Central memory CD8-positive, alpha-beta T cell (primary cell): ENCODE measurements around the gene NT5C1A.

Experiments used
- ATAC-seq: fragments of 150-1000 bp; cut with Tn5 transposase; replicated peaks from 2 replicates; pipeline ENCODE4 v1.10.0; 2022; ENCODE audit warnings: mild to moderate bottlenecking, moderate FRiP score, moderate number of reproducible peaks; ENCODE audit not compliant: poor library complexity, severe bottlenecking; ENCODE audit errors: extremely low read depth
- DNase-seq, 2 donors: peaks; one replicate each; pipeline ENCODE4 v3.0.0; 2021; ENCODE audit warnings: low spot score in 2 of 2
- H3K27ac Mint-ChIP-seq: one replicate; pipeline ENCODE4 v1.8.0; 2022; ENCODE audit warnings: low read depth, mild to moderate bottlenecking, moderate library complexity, mixed read lengths
- H3K27me3 Mint-ChIP-seq: one replicate; pipeline ENCODE4 v1.8.0; 2022; ENCODE audit warnings: mixed read lengths
- H3K36me3 Mint-ChIP-seq: one replicate; pipeline ENCODE4 v1.8.0; 2022; ENCODE audit warnings: mild to moderate bottlenecking, moderate library complexity, mixed read lengths; ENCODE audit not compliant: insufficient read depth
- H3K4me1 Mint-ChIP-seq: one replicate; pipeline ENCODE4 v1.8.0; 2022; ENCODE audit warnings: mixed read lengths
- H3K4me3 Mint-ChIP-seq: one replicate; pipeline ENCODE4 v1.8.0; 2022; ENCODE audit warnings: mild to moderate bottlenecking, moderate library complexity, mixed read lengths
- H3K9me3 Mint-ChIP-seq: one replicate; pipeline ENCODE4 v1.8.0; 2022; ENCODE audit warnings: mixed read lengths

The NT5C1A gene

GRCh38 chr1:39685071-39685470 is 13.2 kb upstream of the NT5C1A start:
- Mint-ChIP-seq H3K9me3 (no peaks in the 10 kb centered on the region), H3K27ac (no peak overlapping the region), H3K27me3 (peaks cover 56% of the 10 kb centered on the region), H3K4me3 (peak overlapping the region; percentile 59), H3K36me3 (peaks cover 6% of the 10 kb centered on the region), H3K4me1 (peaks cover 8% of the 10 kb centered on the region)
- ATAC-seq (no peak), DNase-seq (no peak)

GRCh38 chr1:39684313-39684664 is 12.4 kb upstream of the NT5C1A start:
- Mint-ChIP-seq H3K4me3 (peak overlapping the region; percentile 59), H3K27me3 (peaks cover 48% of the 10 kb centered on the region), H3K27ac (no peak overlapping the region)

GRCh38 chr1:39683591-39684312 is 11.8 kb upstream of the NT5C1A start:
- no peak for DNase-seq

More at GRCh38 chr1:39684313-39684664, 12.4 kb upstream of the NT5C1A start:
- peaks cover 6% of the 10 kb centered on the region for H3K36me3 Mint-ChIP-seq
- no peak for DNase-seq
- ATAC-seq: no peak
- peaks cover 6% of the 10 kb centered on the region for H3K4me1 Mint-ChIP-seq
- no peaks in the 10 kb centered on the region for H3K9me3 Mint-ChIP-seq

GRCh38 chr1:39681999-39682398 is 10.1 kb upstream of the NT5C1A start:
- H3K27me3 Mint-ChIP-seq: peaks cover 25% of the 10 kb centered on the region
- no peak for DNase-seq
- H3K9me3 Mint-ChIP-seq: no peaks in the 10 kb centered on the region
- H3K36me3 Mint-ChIP-seq: peaks cover 7% of the 10 kb centered on the region
- peaks cover 6% of the 10 kb centered on the region for H3K4me1 Mint-ChIP-seq
- ATAC-seq: no peak
- no peak overlapping the region for H3K4me3 Mint-ChIP-seq
- no peak overlapping the region for H3K27ac Mint-ChIP-seq

More at GRCh38 chr1:39683591-39684312, 11.8 kb upstream of the NT5C1A start:
- H3K4me3 Mint-ChIP-seq: peak overlapping the region; percentile 59
- peaks cover 6% of the 10 kb centered on the region for H3K36me3 Mint-ChIP-seq
- peaks cover 6% of the 10 kb centered on the region for H3K4me1 Mint-ChIP-seq
- no peak for ATAC-seq
- peaks cover 42% of the 10 kb centered on the region for H3K27me3 Mint-ChIP-seq
- H3K27ac Mint-ChIP-seq: no peak overlapping the region
- no peaks in the 10 kb centered on the region for H3K9me3 Mint-ChIP-seq

GRCh38 chr1:39681294-39681693 is 9.4 kb upstream of the NT5C1A start:
- Mint-ChIP-seq H3K27me3 (peaks cover 18% of the 10 kb centered on the region), H3K4me3 (no peak overlapping the region), H3K27ac (no peak overlapping the region), H3K9me3 (no peaks in the 10 kb centered on the region), H3K36me3 (peaks cover 7% of the 10 kb centered on the region), H3K4me1 (peaks cover 6% of the 10 kb centered on the region)
- no peak for DNase-seq
- ATAC-seq: no peak

- Mint-ChIP-seq H3K9me3 (no peaks in the 10 kb centered on the region), H3K27me3 (peaks cover 13% of the 10 kb centered on the region), H3K4me1 (peaks cover 6% of the 10 kb centered on the region), H3K4me3 (no peak overlapping the region), H3K36me3 (peaks cover 7% of the 10 kb centered on the region), H3K27ac (no peak overlapping the region)
- DNase-seq (no peak), ATAC-seq (no peak)
These were observed 8.8 kb upstream of the NT5C1A start for GRCh38 chr1:39680751-39681150.

- no peak overlapping the region for H3K27ac Mint-ChIP-seq
- H3K9me3 Mint-ChIP-seq: no peaks in the 10 kb centered on the region
- DNase-seq: no peak
- no peak for ATAC-seq
- no peak overlapping the region for H3K4me3 Mint-ChIP-seq
- peaks cover 6% of the 10 kb centered on the region for H3K27me3 Mint-ChIP-seq
- H3K36me3 Mint-ChIP-seq: peaks cover 5% of the 10 kb centered on the region
- H3K4me1 Mint-ChIP-seq: peaks cover 4% of the 10 kb centered on the region
These were observed 7.9 kb upstream of the NT5C1A start for GRCh38 chr1:39679821-39680220.

- no peaks in the 10 kb centered on the region for H3K4me1 Mint-ChIP-seq
- peaks cover 5% of the 10 kb centered on the region for H3K27me3 Mint-ChIP-seq
- ATAC-seq: no peak
- H3K9me3 Mint-ChIP-seq: no peaks in the 10 kb centered on the region
- no peak overlapping the region for H3K4me3 Mint-ChIP-seq
- H3K36me3 Mint-ChIP-seq: peaks cover 5% of the 10 kb centered on the region
- no peak for DNase-seq
- H3K27ac Mint-ChIP-seq: no peak overlapping the region
These were observed 7.0 kb upstream of the NT5C1A start for GRCh38 chr1:39678889-39679288.

GRCh38 chr1:39677645-39678044 is 5.7 kb upstream of the NT5C1A start:
- no peak overlapping the region for H3K4me3 Mint-ChIP-seq
- no peak for ATAC-seq
- no peak for DNase-seq
- no peaks in the 10 kb centered on the region for H3K4me1 Mint-ChIP-seq
- no peaks in the 10 kb centered on the region for H3K9me3 Mint-ChIP-seq
- H3K27ac Mint-ChIP-seq: no peak overlapping the region
- H3K27me3 Mint-ChIP-seq: peaks cover 18% of the 10 kb centered on the region
- peaks cover 3% of the 10 kb centered on the region for H3K36me3 Mint-ChIP-seq

- Mint-ChIP-seq H3K36me3 (peaks cover 1% of the 10 kb centered on the region), H3K4me1 (no peaks in the 10 kb centered on the region), H3K4me3 (no peak overlapping the region), H3K27ac (no peak overlapping the region), H3K27me3 (peaks cover 20% of the 10 kb centered on the region), H3K9me3 (no peaks in the 10 kb centered on the region)
- DNase-seq (no peak), ATAC-seq (no peak)
These were observed 5.1 kb upstream of the NT5C1A start for GRCh38 chr1:39676948-39677548.

- H3K9me3 Mint-ChIP-seq: no peaks in the 10 kb centered on the region
- H3K4me3 Mint-ChIP-seq: no peak overlapping the region
- no peak for ATAC-seq
- no peak overlapping the region for H3K27ac Mint-ChIP-seq
- peaks cover 1% of the 10 kb centered on the region for H3K36me3 Mint-ChIP-seq
- no peaks in the 10 kb centered on the region for H3K4me1 Mint-ChIP-seq
- no peak for DNase-seq
- peaks cover 31% of the 10 kb centered on the region for H3K27me3 Mint-ChIP-seq
These were observed 3.3 kb upstream of the NT5C1A start for GRCh38 chr1:39675220-39675619.

- peaks cover 47% of the 10 kb centered on the region for H3K27me3 Mint-ChIP-seq
- H3K4me1 Mint-ChIP-seq: no peaks in the 10 kb centered on the region
- H3K9me3 Mint-ChIP-seq: no peaks in the 10 kb centered on the region
- no peak overlapping the region for H3K4me3 Mint-ChIP-seq
- no peak overlapping the region for H3K27ac Mint-ChIP-seq
- peaks cover 1% of the 10 kb centered on the region for H3K36me3 Mint-ChIP-seq
- ATAC-seq (no peak), DNase-seq (no peak)
These were observed 1.3 kb upstream of the NT5C1A start for GRCh38 chr1:39673215-39673614.

- H3K36me3 Mint-ChIP-seq: peaks cover 1% of the 10 kb centered on the region
- no peak overlapping the region for H3K27ac Mint-ChIP-seq
- H3K9me3 Mint-ChIP-seq: no peaks in the 10 kb centered on the region
- ATAC-seq (no peak), DNase-seq (no peak)
- H3K4me3 Mint-ChIP-seq: no peak overlapping the region
- no peaks in the 10 kb centered on the region for H3K4me1 Mint-ChIP-seq
- peaks cover 51% of the 10 kb centered on the region for H3K27me3 Mint-ChIP-seq
These were observed 642 bp upstream of the NT5C1A start for GRCh38 chr1:39672551-39672947.
